ENCODE results near the gene ADGB. TPM values are rescaled to one million over a fixed set of nuclear protein-coding genes. Genes with fewer than 3 reads are reported as not detected.

Gene ADGB
- total RNA-seq, 1 donor from 2014 or later: not detected

DNA sequence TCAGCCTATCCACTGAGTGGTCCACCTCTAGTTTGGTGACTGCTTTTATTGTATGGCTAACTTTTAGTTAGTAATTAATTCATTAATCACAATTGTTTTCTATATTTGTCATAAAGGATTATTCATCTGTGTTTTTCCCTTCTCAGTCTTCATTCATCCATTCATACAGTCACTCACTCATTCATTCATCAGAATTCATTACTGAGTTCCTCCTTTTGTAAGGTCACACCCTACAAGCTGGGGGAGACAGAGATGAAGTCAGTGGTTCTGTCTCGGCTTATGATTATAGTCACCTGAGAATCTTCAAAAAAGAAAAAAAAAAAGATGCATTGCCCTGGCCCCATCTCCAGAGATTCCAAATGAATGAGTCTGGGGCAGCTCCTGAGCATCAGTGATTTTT is 257.1 kb downstream of the ADGB start:
- Histone ChIP-seq H3K27me3 (ENCODE audit: low read depth) (no peaks in the 10 kb centered on the region), H3K36me3 (no peaks in the 10 kb centered on the region), H3K4me3 (no peak overlapping the region), H3K27ac (replicated peaks) (no peak overlapping the region), H3K9me3 (replicated peaks) (no peaks in the 10 kb centered on the region), H3K4me1 (no peaks in the 10 kb centered on the region)
- TF ChIP-seq, protein P1, sequence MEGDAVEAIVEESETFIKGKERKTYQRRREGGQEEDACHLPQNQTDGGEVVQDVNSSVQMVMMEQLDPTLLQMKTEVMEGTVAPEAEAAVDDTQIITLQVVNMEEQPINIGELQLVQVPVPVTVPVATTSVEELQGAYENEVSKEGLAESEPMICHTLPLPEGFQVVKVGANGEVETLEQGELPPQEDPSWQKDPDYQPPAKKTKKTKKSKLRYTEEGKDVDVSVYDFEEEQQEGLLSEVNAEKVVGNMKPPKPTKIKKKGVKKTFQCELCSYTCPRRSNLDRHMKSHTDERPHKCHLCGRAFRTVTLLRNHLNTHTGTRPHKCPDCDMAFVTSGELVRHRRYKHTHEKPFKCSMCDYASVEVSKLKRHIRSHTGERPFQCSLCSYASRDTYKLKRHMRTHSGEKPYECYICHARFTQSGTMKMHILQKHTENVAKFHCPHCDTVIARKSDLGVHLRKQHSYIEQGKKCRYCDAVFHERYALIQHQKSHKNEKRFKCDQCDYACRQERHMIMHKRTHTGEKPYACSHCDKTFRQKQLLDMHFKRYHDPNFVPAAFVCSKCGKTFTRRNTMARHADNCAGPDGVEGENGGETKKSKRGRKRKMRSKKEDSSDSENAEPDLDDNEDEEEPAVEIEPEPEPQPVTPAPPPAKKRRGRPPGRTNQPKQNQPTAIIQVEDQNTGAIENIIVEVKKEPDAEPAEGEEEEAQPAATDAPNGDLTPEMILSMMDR (IDR thresholded peaks at IDR 0.05; ENCODE audit: borderline replicate concordance): no peak
- no peak for DNase-seq
- intact Hi-C loops (cut with micrococcal nuclease): loop anchor here (5.0 kb wide), 1 partner anchor 431 kb away; no protein-coding TSS in a partner anchor

- TF ChIP-seq, protein P1 (IDR thresholded peaks at IDR 0.05; ENCODE audit: borderline replicate concordance): no peak
- no peak overlapping the region for H3K27ac ChIP-seq (replicated peaks)
- DNase-seq: no peak
- H3K9me3 ChIP-seq (replicated peaks): no peaks in the 10 kb centered on the region
- no peaks in the 10 kb centered on the region for H3K27me3 ChIP-seq (ENCODE audit: low read depth)
- H3K4me3 ChIP-seq: no peak overlapping the region
- no peaks in the 10 kb centered on the region for H3K36me3 ChIP-seq
- intact Hi-C loops (cut with micrococcal nuclease): loop anchor here (5.0 kb wide), 1 partner anchor 431 kb away; no protein-coding TSS in a partner anchor
- no peaks in the 10 kb centered on the region for H3K4me1 ChIP-seq
Observed at GRCh38 chr6:146856296-146856695, 257.5 kb downstream of the ADGB start.

GRCh38 chr6:146857180-146857979 is 258.6 kb downstream of the ADGB start:
- intact Hi-C loops (cut with micrococcal nuclease): loop anchor here (5.0 kb wide), 1 partner anchor 430 kb away; no protein-coding TSS in a partner anchor
- TF ChIP-seq, protein P1 (IDR thresholded peaks at IDR 0.05; ENCODE audit: borderline replicate concordance): peak; percentile 99
- no peaks in the 10 kb centered on the region for H3K4me1 ChIP-seq
- DNase-seq: peak; percentile 87
- no peaks in the 10 kb centered on the region for H3K36me3 ChIP-seq
- peak overlapping the region; percentile 60 for H3K4me3 ChIP-seq
- peak overlapping the region; percentile 76 for H3K27ac ChIP-seq (replicated peaks)
- no peaks in the 10 kb centered on the region for H3K27me3 ChIP-seq (ENCODE audit: low read depth)
- no peaks in the 10 kb centered on the region for H3K9me3 ChIP-seq (replicated peaks)

DNA sequence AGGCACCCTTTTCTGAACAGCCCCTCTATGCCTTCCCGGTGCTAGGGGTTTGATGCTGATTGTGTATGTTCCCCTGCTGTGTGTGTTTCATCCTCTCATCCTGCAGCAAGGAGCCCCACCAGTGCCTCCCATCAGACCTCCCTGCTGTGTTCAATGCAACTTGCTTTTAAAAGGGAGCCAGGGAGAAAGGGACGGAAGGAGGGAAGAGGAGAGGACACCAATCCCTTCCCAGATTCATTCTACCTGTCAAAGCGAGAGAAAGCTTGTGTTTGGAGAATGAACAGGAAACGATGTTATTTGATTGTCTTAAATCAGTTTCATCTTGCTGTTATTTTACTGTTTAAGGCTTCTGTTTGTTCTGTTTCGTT is 259.2 kb downstream of the ADGB start:
- H3K4me3 ChIP-seq: peak overlapping the region; percentile 60

DNA sequence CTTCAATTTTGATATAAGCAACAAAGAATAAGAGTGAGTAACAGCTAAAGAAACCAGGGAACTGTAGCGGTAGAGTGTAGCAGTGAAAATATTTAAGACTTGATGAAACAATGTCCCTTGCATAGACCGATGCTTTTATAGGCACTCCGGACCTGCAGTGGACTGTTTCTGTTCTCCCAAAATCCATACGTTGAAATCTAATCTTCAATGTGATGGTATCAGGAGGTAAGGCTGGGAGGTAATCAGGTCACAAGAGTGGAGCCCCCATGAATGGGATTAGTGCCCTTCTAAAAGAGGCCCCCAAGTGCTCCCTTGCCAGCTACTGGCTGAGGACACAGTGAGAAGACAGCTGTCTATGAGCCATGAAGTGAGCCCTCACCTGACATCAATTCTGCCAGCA is 260.4 kb downstream of the ADGB start:
- Histone ChIP-seq H3K27me3 (ENCODE audit: low read depth) (no peaks in the 10 kb centered on the region), H3K4me3 (no peak overlapping the region), H3K27ac (replicated peaks) (no peak overlapping the region), H3K36me3 (no peaks in the 10 kb centered on the region), H3K4me1 (no peaks in the 10 kb centered on the region), H3K9me3 (replicated peaks) (no peaks in the 10 kb centered on the region)
- intact Hi-C loops (cut with micrococcal nuclease): loop anchor here (5.0 kb wide), 1 partner anchor 428 kb away; no protein-coding TSS in a partner anchor
- no peak for DNase-seq
- TF ChIP-seq, protein P1 (IDR thresholded peaks at IDR 0.05; ENCODE audit: borderline replicate concordance): no peak

More for the DNA sequence above, 259.2 kb downstream of the ADGB start:
- intact Hi-C loops (cut with micrococcal nuclease): loop anchor here (5.0 kb wide), 1 partner anchor 429 kb away; no protein-coding TSS in a partner anchor
- Histone ChIP-seq H3K9me3 (replicated peaks) (no peaks in the 10 kb centered on the region), H3K4me1 (no peaks in the 10 kb centered on the region), H3K27ac (replicated peaks) (peak overlapping the region; percentile 76), H3K36me3 (no peaks in the 10 kb centered on the region), H3K27me3 (ENCODE audit: low read depth) (no peaks in the 10 kb centered on the region)
- TF ChIP-seq, protein P1 (IDR thresholded peaks at IDR 0.05; ENCODE audit: borderline replicate concordance): no peak
- DNase-seq: no peak

All from left ventricle myocardium inferior (tissue), 1 donor.